Measurements from ENCODE around the gene NEIL1.
"Not testable (repeated sequence)": the region's sequence is repeated elsewhere in the genome, so short reads cannot be mapped to it uniquely, and the experiment has no call there.

DNA sequence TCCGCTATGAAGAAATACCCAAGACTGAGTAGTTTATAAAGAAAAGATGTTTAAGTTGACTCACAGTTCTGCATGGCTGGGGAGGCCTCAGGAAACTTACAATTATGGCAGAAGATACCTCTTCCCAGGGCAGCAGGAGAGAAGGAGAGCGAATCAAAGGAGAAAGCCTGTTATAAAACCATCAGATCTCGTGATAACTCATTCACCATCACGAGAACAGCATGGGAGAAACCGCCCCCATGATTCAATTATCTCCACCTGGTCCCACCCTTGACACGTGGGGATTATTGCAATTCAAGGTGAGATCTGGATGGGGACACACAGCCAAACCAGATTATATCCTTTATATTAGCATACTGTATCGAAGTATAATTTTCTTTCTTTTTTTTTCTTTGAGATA, 14.7 kb upstream of the NEIL1 start:
- TF ChIP-seq CTCF (IDR thresholded peaks at IDR 0.05); EZH2 (IDR thresholded peaks at IDR 0.05; ENCODE audit: borderline replicate concordance, insufficient read depth, low read depth, low read length, poor library complexity, severe bottlenecking): not testable (repeated sequence)
